Hepatocyte (in vitro differentiated cells): Measurements from ENCODE around the gene ADRB2. TPM values are rescaled to one million over a fixed set of nuclear protein-coding genes. Genes with fewer than 3 reads are reported as not detected.

Source experiments
- DNase-seq: peaks from one replicate; pipeline ENCODE4 v3.0.0-alpha.2; 2016; ENCODE audit warnings: low spot score
- H2AFZ ChIP-seq: fragments of 200-600 bp; sonication (generic); 2 replicates; pipeline ENCODE4 v1.6.0; 2016; ENCODE audit warnings: antibody characterized with exemption, mild to moderate bottlenecking
- H3K27ac ChIP-seq: fragments of 200-600 bp; sonication (generic); 2 replicates; pipeline ENCODE4 v1.5.1; 2016; ENCODE audit warnings: mild to moderate bottlenecking
- H3K27me3 ChIP-seq: fragments of 200-600 bp; sonication (generic); 2 replicates; pipeline ENCODE4 v1.6.1; 2016
- H3K36me3 ChIP-seq: fragments of 200-600 bp; sonication (generic); replicated peaks from 2 replicates; pipeline ENCODE4 v1.5.1; 2016; ENCODE audit warnings: low read depth; ENCODE audit not compliant: insufficient read depth
- H3K4me1 ChIP-seq: fragments of 200-600 bp; sonication (generic); 2 replicates; pipeline ENCODE4 v1.5.1; 2016; ENCODE audit warnings: mild to moderate bottlenecking, moderate library complexity; ENCODE audit not compliant: insufficient read depth
- H3K4me2 ChIP-seq: fragments of 200-600 bp; sonication (generic); 2 replicates; pipeline ENCODE4 v1.6.0; 2016
- H3K4me3 ChIP-seq: fragments of 200-600 bp; sonication (generic); 2 replicates; pipeline ENCODE4 v1.5.1; 2016; ENCODE audit warnings: mild to moderate bottlenecking
- H3K79me2 ChIP-seq: fragments of 200-600 bp; sonication (generic); 2 replicates; pipeline ENCODE4 v1.6.0; 2017; ENCODE audit warnings: mild to moderate bottlenecking
- H3K9me2 ChIP-seq: fragments of 200-600 bp; sonication (generic); replicated peaks from 2 replicates; pipeline ENCODE4 v1.6.0; 2017; ENCODE audit warnings: mild to moderate bottlenecking; ENCODE audit not compliant: insufficient read depth
- H3K9me3 ChIP-seq: fragments of 200-600 bp; sonication (generic); 2 replicates; pipeline ENCODE4 v1.5.1; 2016; ENCODE audit warnings: low read depth, mild to moderate bottlenecking
- H4K20me1 ChIP-seq: fragments of 200-600 bp; sonication (generic); 2 replicates; pipeline ENCODE4 v1.6.0; 2016; ENCODE audit warnings: mild to moderate bottlenecking; ENCODE audit not compliant: insufficient read depth, poor library complexity, severe bottlenecking
- CTCF ChIP-seq: fragments of 200-600 bp; sonication (generic); IDR thresholded peaks from 2 replicates; pipeline ENCODE4 v1.5.1; 2016; ENCODE audit warnings: antibody characterized with exemption, mild to moderate bottlenecking; ENCODE audit not compliant: poor library complexity
- EZH2 ChIP-seq: fragments of 200-600 bp; sonication (generic); IDR thresholded peaks from 2 replicates; pipeline ENCODE4 v1.6.1; 2016; ENCODE audit warnings: antibody characterized with exemption, mild to moderate bottlenecking, borderline replicate concordance
- EZH2phosphoT487 ChIP-seq: fragments of 200-600 bp; sonication (generic); IDR thresholded peaks from one replicate; pipeline ENCODE4 v1.6.1; 2018; ENCODE audit warnings: antibody characterized with exemption, mild to moderate bottlenecking, low read depth, moderate library complexity; ENCODE audit not compliant: unreplicated experiment, severe bottlenecking
- WGBS: methylation state at CpG from one replicate; pipeline ENCODE4 v1.1.6; 2016; ENCODE audit warnings: low lambda C conversion rate; ENCODE audit errors: missing lambda C conversion rate; 5-methylcytosine and 5-hydroxymethylcytosine counted together
- polyA plus RNA-seq: library from polyadenylated mRNA; unstranded; fragments of >200 nt; fragmentation: Nextera tagmentation; extraction: Ambion mirVana; gene quantifications from 2 replicates; pipeline ENCODE4 v1.2.1, GENCODE V29; 2016
- total RNA-seq: library from RNA; depleted of rRNA; stranded (reverse); fragments of >200 nt; gene quantifications from 2 replicates; pipeline ENCODE4 v1.2.3, GENCODE V29; 2014

ADRB2 gene
- total and polyA plus RNA-seq, 2 experiments from 2014 or later: 0.63 to 1.1 TPM

GRCh38 chr5:148866024-148866423, 39.6 kb downstream of the ADRB2 start:
- H3K27me3 ChIP-seq: no peaks in the 10 kb centered on the region
- no peaks in the 10 kb centered on the region for H4K20me1 ChIP-seq
- H3K79me2 ChIP-seq: no peaks in the 10 kb centered on the region
- no peak overlapping the region for H3K4me2 ChIP-seq
- H3K4me3 ChIP-seq: no peak overlapping the region
- no peak overlapping the region for H3K27ac ChIP-seq
- no peaks in the 10 kb centered on the region for H3K4me1 ChIP-seq
- DNase-seq: no peak
- TF ChIP-seq EZH2: no peak
- TF ChIP-seq EZH2phosphoT487: no peak
- no peak for TF ChIP-seq CTCF
- H3K9me3 ChIP-seq: no peaks in the 10 kb centered on the region
- 79% methylated on average over 2 of the region's 2 CpGs for WGBS
- H2AFZ ChIP-seq: no peak overlapping the region
- H3K9me2 ChIP-seq: no peaks in the 10 kb centered on the region
- H3K36me3 ChIP-seq: no peaks in the 10 kb centered on the region

GRCh38 chr5:148873120-148873519, 46.7 kb downstream of the ADRB2 start:
- Histone ChIP-seq H2AFZ (no peak overlapping the region), H3K27ac (no peak overlapping the region), H3K79me2 (no peaks in the 10 kb centered on the region), H3K36me3 (no peaks in the 10 kb centered on the region), H4K20me1 (no peaks in the 10 kb centered on the region), H3K4me1 (peaks cover 7% of the 10 kb centered on the region), H3K9me2 (no peaks in the 10 kb centered on the region), H3K9me3 (no peaks in the 10 kb centered on the region), H3K27me3 (no peaks in the 10 kb centered on the region), H3K4me2 (no peak overlapping the region), H3K4me3 (no peak overlapping the region)
- TF ChIP-seq CTCF: no peak
- TF ChIP-seq EZH2: no peak
- TF ChIP-seq EZH2phosphoT487: no peak
- no peak for DNase-seq
- 91% methylated on average over 4 of the region's 5 CpGs for WGBS

GRCh38 chr5:148873690-148874485, 47.5 kb downstream of the ADRB2 start:
- no peaks in the 10 kb centered on the region for H3K36me3 ChIP-seq
- no peak overlapping the region for H3K27ac ChIP-seq
- H3K9me2 ChIP-seq: no peaks in the 10 kb centered on the region
- H2AFZ ChIP-seq: no peak overlapping the region
- H3K9me3 ChIP-seq: no peaks in the 10 kb centered on the region
- peaks cover 7% of the 10 kb centered on the region for H3K4me1 ChIP-seq
- no peak for DNase-seq
- H3K4me2 ChIP-seq: no peak overlapping the region
- no peaks in the 10 kb centered on the region for H3K79me2 ChIP-seq
- no peaks in the 10 kb centered on the region for H4K20me1 ChIP-seq
- WGBS: 29% methylated on average over 3 of the region's 3 CpGs
- H3K27me3 ChIP-seq: no peaks in the 10 kb centered on the region
- TF ChIP-seq CTCF (no peak), EZH2phosphoT487 (no peak), EZH2 (no peak)
- H3K4me3 ChIP-seq: no peak overlapping the region
